ENCODE data around the gene ELP5.

GRCh38 chr17:7239091-7240027, 12.7 kb upstream of the ELP5 start, which contains the start of gene PHF23:
- peak; percentile 47; the same call in 1 of the 2 replicates for TF ChIP-seq POLR2AphosphoS5 (IDR thresholded peaks at IDR 0.05; ENCODE audit: borderline replicate concordance, low read depth, low read length)
- TF ChIP-seq EZH2 (IDR thresholded peaks at IDR 0.05): no peak

All from SK-N-MC (cell line).